Neural cell (in vitro differentiated cells): ENCODE measurements around the gene CMTM7. TPM values are rescaled to one million over a fixed set of nuclear protein-coding genes. Genes with fewer than 3 reads are reported as not detected.

Experiments
- H2AFZ ChIP-seq: fragments of 200-600, 300-800 bp; sonication (generic), shearing (Covaris generic); 2 replicates; pipeline ENCODE4 v1.6.0; 2014; ENCODE audit warnings: low read depth, mild to moderate bottlenecking, antibody characterized with exemption, low read length, moderate library complexity
- H3F3A ChIP-seq: fragments of 200-600 bp; shearing (Covaris generic); 2 replicates; pipeline ENCODE4 v1.6.1; 2016; ENCODE audit warnings: mild to moderate bottlenecking, moderate library complexity, mixed read lengths, antibody characterized with exemption, low read length; ENCODE audit not compliant: insufficient read depth, poor library complexity, severe bottlenecking
- H3K27ac ChIP-seq: fragments of 200-600, 300-800 bp; sonication (generic), shearing (Covaris generic); 2 replicates; pipeline ENCODE4 v1.5.1; 2014; ENCODE audit warnings: mild to moderate bottlenecking, low read length, moderate library complexity
- H3K27me3 ChIP-seq: fragments of 300-800, 200-600 bp; sonication (generic), shearing (Covaris generic); 2 replicates; pipeline ENCODE4 v1.6.0; 2014; ENCODE audit warnings: mild to moderate bottlenecking, low read depth, low read length, moderate library complexity; ENCODE audit not compliant: insufficient read depth
- H3K36me3 ChIP-seq: fragments of 300-800, 200-600 bp; sonication (generic), shearing (Covaris generic); 2 replicates; pipeline ENCODE4 v1.5.1; 2014; ENCODE audit warnings: mild to moderate bottlenecking, antibody characterized with exemption, low read length, moderate library complexity; ENCODE audit not compliant: insufficient read depth
- H3K4me2 ChIP-seq: fragments of 300-800, 200-600 bp; sonication (generic), shearing (Covaris generic); 2 replicates; pipeline ENCODE4 v1.6.0; 2014; ENCODE audit warnings: mild to moderate bottlenecking, low read length
- H3K4me3 ChIP-seq: fragments of 300-800, 200-600 bp; sonication (generic), shearing (Covaris generic); 2 replicates; pipeline ENCODE4 v1.5.1; 2014; ENCODE audit warnings: mild to moderate bottlenecking, low read length, moderate library complexity
- H3K79me2 ChIP-seq: fragments of 200-600 bp; shearing (Covaris generic); replicated peaks from 2 replicates; pipeline ENCODE4 v1.6.0; 2014; ENCODE audit warnings: mild to moderate bottlenecking, low read length, moderate library complexity; ENCODE audit not compliant: insufficient read depth
- H3K9ac ChIP-seq: fragments of 300-800, 200-600 bp; sonication (generic), shearing (Covaris generic); 2 replicates; pipeline ENCODE4 v1.6.1; 2016; ENCODE audit warnings: mild to moderate bottlenecking, low read length, mixed read lengths
- H3K9me2 ChIP-seq: fragments of 200-600 bp; shearing (Covaris generic); 2 replicates; pipeline ENCODE4 v1.6.1; 2016; ENCODE audit warnings: mild to moderate bottlenecking, low read length, mixed read lengths; ENCODE audit not compliant: insufficient read depth
- H3K9me3 ChIP-seq: fragments of 200-600, 300-800 bp; sonication (generic), shearing (Covaris generic); 2 replicates; pipeline ENCODE4 v1.6.1; 2016; ENCODE audit warnings: mild to moderate bottlenecking, mixed run types, low read length, moderate library complexity, mixed read lengths
- H4K20me1 ChIP-seq: fragments of 200-600 bp; shearing (Covaris generic); 2 replicates; pipeline ENCODE4 v1.6.1; 2016; ENCODE audit warnings: mild to moderate bottlenecking, mixed run types; ENCODE audit not compliant: insufficient read depth
- CTCF ChIP-seq: fragments of 450-650 bp; IDR thresholded peaks from 2 replicates; pipeline ENCODE4 v1.5.1; 2014; ENCODE audit warnings: antibody characterized with exemption, mild to moderate bottlenecking, moderate library complexity; ENCODE audit not compliant: poor library complexity, severe bottlenecking
- EP300 ChIP-seq: fragments of 450-650 bp; conservative IDR thresholded peaks from 2 replicates; pipeline ENCODE4 v1.6.1; 2014; ENCODE audit warnings: antibody characterized with exemption, mild to moderate bottlenecking, moderate library complexity; ENCODE audit not compliant: poor library complexity, severe bottlenecking
- EZH2 ChIP-seq: fragments of 200-600, 300-800 bp; shearing (Covaris generic), sonication (generic); IDR thresholded peaks from 2 replicates; pipeline ENCODE4 v1.6.1; 2014; ENCODE audit warnings: antibody characterized with exemption, low read length, borderline replicate concordance, mild to moderate bottlenecking; ENCODE audit not compliant: insufficient read depth, poor library complexity, severe bottlenecking
- MXI1 ChIP-seq: fragments of 450-650 bp; conservative IDR thresholded peaks from 2 replicates; pipeline ENCODE4 v1.6.1; 2014; ENCODE audit warnings: antibody characterized with exemption, mild to moderate bottlenecking; ENCODE audit not compliant: poor library complexity, severe bottlenecking
- POLR2AphosphoS5 ChIP-seq: IDR thresholded peaks from 2 replicates; pipeline ENCODE4 v1.6.1; 2012
- RAD21 ChIP-seq: fragments of 450-650 bp; conservative IDR thresholded peaks from 2 replicates; pipeline ENCODE4 v1.6.1; 2014; ENCODE audit warnings: antibody characterized with exemption, mild to moderate bottlenecking, moderate library complexity
- REST ChIP-seq: IDR thresholded peaks from 2 replicates; pipeline ENCODE4 v1.6.1; 2012; ENCODE audit warnings: borderline replicate concordance
- SMC3 ChIP-seq: fragments of 450-650 bp; conservative IDR thresholded peaks from 2 replicates; pipeline ENCODE4 v1.6.1; 2014; ENCODE audit warnings: antibody characterized with exemption, mild to moderate bottlenecking, moderate library complexity; ENCODE audit not compliant: poor library complexity
- TAF1 ChIP-seq: IDR thresholded peaks from 2 replicates; pipeline ENCODE4 v1.6.1; 2012; ENCODE audit warnings: low read depth
- polyA plus RNA-seq: library from polyadenylated mRNA; depleted of rRNA; stranded (reverse); fragments of >200 nt; gene quantifications from 2 replicates; pipeline ENCODE4 v1.2.3, GENCODE V29; 2014

The CMTM7 gene
- polyA plus RNA-seq, 1 donor from 2014 or later, result 0.57 TPM

- Histone ChIP-seq H4K20me1 (no peaks in the 10 kb centered on the region), H3K9ac (no peak overlapping the region), H3K4me2 (no peak overlapping the region), H3K36me3 (no peaks in the 10 kb centered on the region), H3K4me3 (no peak overlapping the region), H3F3A (no peaks in the 10 kb centered on the region), H3K9me2 (no peaks in the 10 kb centered on the region), H3K27me3 (no peaks in the 10 kb centered on the region), H3K9me3 (no peaks in the 10 kb centered on the region), H3K79me2 (no peaks in the 10 kb centered on the region), H3K27ac (no peak overlapping the region), H2AFZ (no peak overlapping the region)
- TF ChIP-seq CTCF (no peak), EZH2 (no peak), RAD21 (no peak), SMC3 (no peak), TAF1 (no peak), REST (no peak), POLR2AphosphoS5 (no peak), MXI1 (no peak), EP300 (no peak)
These were observed 42.5 kb upstream of the CMTM7 start for GRCh38 chr3:32349184-32349583.

- Histone ChIP-seq H2AFZ (no peak overlapping the region), H4K20me1 (no peaks in the 10 kb centered on the region), H3K9ac (no peak overlapping the region), H3K4me2 (no peak overlapping the region), H3K79me2 (no peaks in the 10 kb centered on the region), H3K27ac (no peak overlapping the region), H3K9me3 (no peaks in the 10 kb centered on the region), H3K27me3 (no peaks in the 10 kb centered on the region), H3K9me2 (no peaks in the 10 kb centered on the region), H3K4me3 (no peak overlapping the region), H3K36me3 (no peaks in the 10 kb centered on the region), H3F3A (no peaks in the 10 kb centered on the region)
- TF ChIP-seq EP300 (no peak), TAF1 (no peak), RAD21 (no peak), EZH2 (no peak), POLR2AphosphoS5 (no peak), CTCF (no peak), REST (no peak), SMC3 (no peak)
These were observed 39.1 kb upstream of the CMTM7 start for GRCh38 chr3:32352563-32352962.
